Prostate gland (tissue), 2 donors: ENCODE results near the gene CRISPLD2.

ENCODE experiments used
- POLR2A ChIP-seq: fragments of 450-650 bp; IDR thresholded peaks from one replicate; pipeline ENCODE4 v1.6.1; 2016; ENCODE audit warnings: antibody characterized with exemption, mild to moderate bottlenecking
- TF ChIP-seq, protein P1 (sequence below), 4 experiments: fragments of 200-600 bp in 2 of 4; fragments of 450-650 bp in 2 of 4; sonication (generic) in 2 of 4; IDR thresholded peaks; 1 replicate in 3 of 4; 2 replicates in 1 of 4; pipeline ENCODE4 v1.5.1; 2016 to 2019; ENCODE audit warnings: antibody characterized with exemption in 4 of 4, mild to moderate bottlenecking in 2 of 4, moderate library complexity in 2 of 4

DNA sequence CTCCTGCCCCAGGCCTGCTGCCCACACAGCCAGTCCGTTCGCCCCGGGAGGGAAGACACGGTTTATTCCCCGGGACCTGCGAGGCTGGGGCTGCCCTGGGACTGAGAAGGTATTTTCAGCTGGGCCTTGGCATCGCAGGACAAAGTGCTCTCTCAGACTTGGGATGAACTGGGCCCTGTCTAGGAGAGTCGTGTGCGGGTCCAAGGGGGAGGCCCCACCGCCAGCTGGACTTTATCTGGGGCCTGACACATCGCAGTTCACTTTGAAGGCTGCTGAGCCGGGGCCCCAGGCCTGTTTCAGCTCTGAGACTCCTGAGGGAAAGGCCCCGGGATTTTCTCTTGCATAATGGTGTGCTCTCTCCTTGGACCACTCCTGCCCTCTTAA lies 6.8 kb downstream of the CRISPLD2 start:
- TF ChIP-seq POLR2A: no peak
- TF ChIP-seq, protein P1, sequence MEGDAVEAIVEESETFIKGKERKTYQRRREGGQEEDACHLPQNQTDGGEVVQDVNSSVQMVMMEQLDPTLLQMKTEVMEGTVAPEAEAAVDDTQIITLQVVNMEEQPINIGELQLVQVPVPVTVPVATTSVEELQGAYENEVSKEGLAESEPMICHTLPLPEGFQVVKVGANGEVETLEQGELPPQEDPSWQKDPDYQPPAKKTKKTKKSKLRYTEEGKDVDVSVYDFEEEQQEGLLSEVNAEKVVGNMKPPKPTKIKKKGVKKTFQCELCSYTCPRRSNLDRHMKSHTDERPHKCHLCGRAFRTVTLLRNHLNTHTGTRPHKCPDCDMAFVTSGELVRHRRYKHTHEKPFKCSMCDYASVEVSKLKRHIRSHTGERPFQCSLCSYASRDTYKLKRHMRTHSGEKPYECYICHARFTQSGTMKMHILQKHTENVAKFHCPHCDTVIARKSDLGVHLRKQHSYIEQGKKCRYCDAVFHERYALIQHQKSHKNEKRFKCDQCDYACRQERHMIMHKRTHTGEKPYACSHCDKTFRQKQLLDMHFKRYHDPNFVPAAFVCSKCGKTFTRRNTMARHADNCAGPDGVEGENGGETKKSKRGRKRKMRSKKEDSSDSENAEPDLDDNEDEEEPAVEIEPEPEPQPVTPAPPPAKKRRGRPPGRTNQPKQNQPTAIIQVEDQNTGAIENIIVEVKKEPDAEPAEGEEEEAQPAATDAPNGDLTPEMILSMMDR (IDR thresholded peaks at IDR 0.05): no peak
